ENCODE data around the gene KIAA0040.

GRCh38 chr1:175118375-175119367, 73.9 kb downstream of the KIAA0040 start:
- TF ChIP-seq CTCF (conservative IDR thresholded peaks at IDR 0.05 in 1 of 2, IDR thresholded peaks at IDR 0.05 in 1 of 2; ENCODE audit: extremely low read depth in 1 of 2, insufficient read depth in 1 of 2, low read depth in 1 of 2, low read length in 2 of 2) (no peak), EZH2 (IDR thresholded peaks at IDR 0.05; ENCODE audit: borderline replicate concordance, low read length) (no peak)

Data from mammary epithelial cell (primary cell).